Chondrocyte (in vitro differentiated cells): ENCODE measurements around the gene XNDC1N. TPM values are rescaled to one million over a fixed set of nuclear protein-coding genes. Genes with fewer than 3 reads are reported as not detected.
A peak's percentile ranks its signal among the peaks of the same experiment; 100 is the strongest.
"Not testable (repeated sequence)": the region's sequence is repeated elsewhere in the genome, so short reads cannot be mapped to it uniquely, and the experiment has no call there.

Source experiments
- DNase-seq: peaks from one replicate; pipeline ENCODE4 v3.0.0; 2021; ENCODE audit warnings: mixed read lengths, low spot score
- H3K27ac Mint-ChIP-seq: one replicate; pipeline ENCODE4 v1.8.0; 2021; ENCODE audit warnings: mild to moderate bottlenecking, moderate library complexity, mixed read lengths; ENCODE audit not compliant: unreplicated experiment
- H3K27me3 Mint-ChIP-seq: 2 replicates; pipeline ENCODE4 v1.8.0; 2021; ENCODE audit warnings: low read depth, mixed read lengths
- H3K36me3 Mint-ChIP-seq: 2 replicates; pipeline ENCODE4 v1.8.0; 2021; ENCODE audit warnings: low read depth, mixed read lengths
- H3K4me1 Mint-ChIP-seq: 2 replicates; pipeline ENCODE4 v1.8.0; 2021; ENCODE audit warnings: low read depth, mild to moderate bottlenecking, mixed read lengths
- H3K4me3 Mint-ChIP-seq: one replicate; pipeline ENCODE4 v1.8.0; 2021; ENCODE audit warnings: mild to moderate bottlenecking, moderate library complexity, mixed read lengths; ENCODE audit not compliant: unreplicated experiment
- H3K9me3 Mint-ChIP-seq: 2 replicates; pipeline ENCODE4 v1.8.0; 2021; ENCODE audit warnings: low read depth, mixed read lengths
- total RNA-seq: library from RNA; stranded (reverse); gene quantifications from 3 replicates; pipeline ENCODE4 v1.2.1, GENCODE V29; 2021
- TF ChIP-seq, protein P1 (sequence below): fragments of 200-600 bp; sonication (generic); IDR thresholded peaks from 2 replicates; pipeline ENCODE4 v1.5.0; 2021; ENCODE audit warnings: antibody characterized with exemption, mild to moderate bottlenecking, moderate library complexity

The XNDC1N gene
- total RNA-seq, 1 donor from 2014 or later = 6.1 TPM

DNA sequence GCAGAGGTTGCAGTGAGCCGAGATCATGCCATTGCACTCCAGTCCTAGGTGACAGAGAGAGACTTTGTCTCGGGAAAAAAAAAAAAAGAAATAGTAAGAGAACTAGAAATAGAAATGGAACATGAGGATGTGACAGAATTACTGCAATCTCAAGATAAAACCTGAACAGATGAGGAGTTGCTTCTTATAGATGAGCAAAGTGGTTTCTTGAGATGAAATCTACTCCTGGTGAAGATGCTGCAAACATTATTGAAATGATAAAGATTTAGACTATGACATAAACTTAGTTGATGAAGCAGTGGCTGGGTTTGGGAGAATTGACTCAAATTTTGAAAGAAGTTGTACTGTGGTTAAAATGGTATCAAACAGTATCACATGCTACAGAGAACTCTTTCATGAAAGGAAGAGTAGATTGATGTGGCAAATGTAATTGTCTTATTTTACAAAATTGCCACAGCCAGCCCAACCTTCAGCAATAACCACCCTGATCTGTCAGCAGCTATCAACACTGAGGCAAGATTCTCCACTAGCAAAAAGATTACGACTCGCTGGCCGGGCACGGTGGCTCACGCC lies 13.7 kb downstream of the XNDC1N start:
- TF ChIP-seq, protein P1, sequence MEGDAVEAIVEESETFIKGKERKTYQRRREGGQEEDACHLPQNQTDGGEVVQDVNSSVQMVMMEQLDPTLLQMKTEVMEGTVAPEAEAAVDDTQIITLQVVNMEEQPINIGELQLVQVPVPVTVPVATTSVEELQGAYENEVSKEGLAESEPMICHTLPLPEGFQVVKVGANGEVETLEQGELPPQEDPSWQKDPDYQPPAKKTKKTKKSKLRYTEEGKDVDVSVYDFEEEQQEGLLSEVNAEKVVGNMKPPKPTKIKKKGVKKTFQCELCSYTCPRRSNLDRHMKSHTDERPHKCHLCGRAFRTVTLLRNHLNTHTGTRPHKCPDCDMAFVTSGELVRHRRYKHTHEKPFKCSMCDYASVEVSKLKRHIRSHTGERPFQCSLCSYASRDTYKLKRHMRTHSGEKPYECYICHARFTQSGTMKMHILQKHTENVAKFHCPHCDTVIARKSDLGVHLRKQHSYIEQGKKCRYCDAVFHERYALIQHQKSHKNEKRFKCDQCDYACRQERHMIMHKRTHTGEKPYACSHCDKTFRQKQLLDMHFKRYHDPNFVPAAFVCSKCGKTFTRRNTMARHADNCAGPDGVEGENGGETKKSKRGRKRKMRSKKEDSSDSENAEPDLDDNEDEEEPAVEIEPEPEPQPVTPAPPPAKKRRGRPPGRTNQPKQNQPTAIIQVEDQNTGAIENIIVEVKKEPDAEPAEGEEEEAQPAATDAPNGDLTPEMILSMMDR = no peak
- Mint-ChIP-seq H3K4me3 (no peak overlapping the region), H3K9me3 (no peaks in the 10 kb centered on the region), H3K4me1 (peaks cover 12% of the 10 kb centered on the region), H3K27ac (no peak overlapping the region), H3K27me3 (no peaks in the 10 kb centered on the region), H3K36me3 (peaks cover 31% of the 10 kb centered on the region)
- no peak for DNase-seq

DNA sequence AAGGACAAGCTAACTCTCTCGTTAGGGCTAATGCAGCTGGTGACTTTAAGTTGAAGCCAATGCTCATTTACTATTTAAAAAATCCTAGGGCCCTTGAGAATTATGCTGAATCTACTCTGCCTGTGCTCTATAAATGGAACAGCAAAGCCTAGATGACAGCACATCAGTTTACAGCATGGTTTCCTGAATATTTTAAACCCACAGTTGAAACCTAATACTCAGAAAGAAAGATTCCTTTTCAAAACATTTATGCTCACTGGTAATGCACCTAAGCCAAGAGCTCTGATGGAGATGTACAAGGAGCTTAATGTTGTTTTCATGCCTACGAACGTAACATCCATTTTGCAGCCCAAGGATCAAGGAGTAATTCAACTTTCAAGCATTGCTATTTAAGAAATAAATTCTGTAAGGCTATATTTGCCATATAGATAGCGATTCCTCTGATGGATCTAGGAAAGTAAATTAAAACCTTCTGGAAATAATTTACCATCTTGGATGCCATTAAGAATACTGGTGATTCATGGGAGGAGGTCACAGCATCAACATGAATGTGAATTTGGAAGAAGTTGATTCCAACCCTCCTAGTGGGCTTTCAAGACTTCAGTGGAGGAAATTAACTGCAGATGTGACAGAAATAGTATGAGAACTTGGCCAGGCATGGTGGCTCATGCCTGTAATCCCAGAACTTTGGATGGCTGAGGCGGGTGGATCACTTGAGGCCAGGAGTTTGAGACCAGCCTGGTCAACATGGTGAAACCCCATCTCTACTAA lies 14.5 kb downstream of the XNDC1N start:
- H3K4me1 Mint-ChIP-seq = peaks cover 14% of the 10 kb centered on the region
- no peaks in the 10 kb centered on the region for H3K9me3 Mint-ChIP-seq
- peaks cover 31% of the 10 kb centered on the region for H3K36me3 Mint-ChIP-seq
- no peaks in the 10 kb centered on the region for H3K27me3 Mint-ChIP-seq
- TF ChIP-seq, protein P1 = no peak
- DNase-seq = no peak
- no peak overlapping the region for H3K4me3 Mint-ChIP-seq
- H3K27ac Mint-ChIP-seq = peak overlapping the region; percentile 51

DNA sequence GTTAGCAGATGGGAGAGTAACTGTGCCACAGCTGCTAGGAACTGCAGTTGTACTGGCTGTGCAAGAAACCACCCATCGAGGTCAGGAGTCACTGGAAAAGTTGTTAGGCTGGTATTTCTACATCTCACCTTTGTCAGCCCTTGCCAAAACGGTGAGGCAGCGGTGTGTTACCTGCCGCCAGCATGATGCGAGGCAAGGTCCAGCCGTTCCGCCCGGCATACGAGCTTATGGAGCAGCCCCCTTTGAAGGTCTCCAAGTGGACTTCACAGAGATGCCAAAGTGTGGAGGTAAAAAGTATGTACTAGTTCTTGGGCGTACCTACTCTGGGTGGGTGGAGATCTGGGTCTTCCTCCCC lies 16.4 kb downstream of the XNDC1N start:
- peaks cover 26% of the 10 kb centered on the region for H3K36me3 Mint-ChIP-seq
- not testable (repeated sequence) for H3K4me3 Mint-ChIP-seq, H3K27ac Mint-ChIP-seq, H3K27me3 Mint-ChIP-seq, H3K9me3 Mint-ChIP-seq, DNase-seq
- peaks cover 14% of the 10 kb centered on the region for H3K4me1 Mint-ChIP-seq

DNA sequence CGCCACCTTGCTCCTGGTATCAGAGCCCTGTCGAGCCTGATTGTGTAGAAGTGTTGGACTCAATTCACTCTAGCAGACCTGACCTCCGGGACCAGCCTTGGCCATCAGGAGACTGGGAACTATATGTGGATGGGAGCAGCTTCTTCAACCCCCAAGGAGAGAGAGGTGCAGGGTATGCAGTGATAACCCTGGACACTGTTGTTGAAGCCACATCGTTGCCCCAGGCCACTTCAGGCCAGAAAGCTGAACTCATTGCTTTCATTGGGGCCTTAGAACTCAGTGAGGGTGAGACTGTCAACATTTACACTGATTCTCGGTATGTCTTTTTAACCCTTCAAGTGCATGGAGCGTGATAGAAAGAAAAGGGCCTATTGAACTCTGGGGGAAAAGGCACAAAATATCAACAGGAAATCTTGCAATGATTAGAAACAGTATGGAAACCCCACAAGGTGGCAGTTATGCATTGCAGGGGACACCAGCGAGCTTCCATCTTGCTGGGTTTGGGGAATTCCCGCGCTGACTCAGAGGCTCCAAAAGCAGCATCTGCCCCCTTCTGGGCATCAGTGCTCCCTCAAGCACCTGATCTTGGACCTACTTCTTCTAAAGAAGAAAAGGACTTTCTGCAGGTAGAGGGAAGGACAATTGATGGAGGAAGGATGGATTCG lies 16.9 kb downstream of the XNDC1N start:
- H3K4me3 Mint-ChIP-seq, H3K27ac Mint-ChIP-seq, H3K27me3 Mint-ChIP-seq, H3K9me3 Mint-ChIP-seq, DNase-seq: not testable (repeated sequence)
- TF ChIP-seq, protein P1 = peak; percentile 25
- peaks cover 14% of the 10 kb centered on the region for H3K4me1 Mint-ChIP-seq
- peaks cover 24% of the 10 kb centered on the region for H3K36me3 Mint-ChIP-seq

DNA sequence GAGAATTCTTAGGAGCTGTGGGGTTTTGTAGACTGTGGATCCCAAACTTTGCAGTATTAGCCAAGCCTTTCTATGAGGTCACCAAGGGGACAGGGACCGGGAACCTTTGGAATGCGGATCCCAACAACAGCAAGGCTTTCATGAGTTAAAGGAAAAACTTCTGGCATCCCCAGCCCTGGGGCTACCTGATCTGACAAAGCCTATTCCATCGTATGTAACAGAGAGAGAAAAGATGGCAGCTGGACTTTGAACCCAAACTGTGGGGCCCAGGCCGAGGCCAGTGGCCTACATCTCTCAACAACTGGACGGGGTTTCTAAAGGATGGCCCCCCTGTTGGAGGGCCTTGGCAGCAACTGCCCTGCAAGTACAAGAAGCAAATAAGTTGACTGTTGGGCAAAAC lies 17.6 kb downstream of the XNDC1N start:
- not testable (repeated sequence) for H3K27me3 Mint-ChIP-seq, H3K27ac Mint-ChIP-seq, H3K9me3 Mint-ChIP-seq, H3K4me3 Mint-ChIP-seq, DNase-seq
- Mint-ChIP-seq H3K36me3 (peaks cover 18% of the 10 kb centered on the region), H3K4me1 (peaks cover 14% of the 10 kb centered on the region)

DNA sequence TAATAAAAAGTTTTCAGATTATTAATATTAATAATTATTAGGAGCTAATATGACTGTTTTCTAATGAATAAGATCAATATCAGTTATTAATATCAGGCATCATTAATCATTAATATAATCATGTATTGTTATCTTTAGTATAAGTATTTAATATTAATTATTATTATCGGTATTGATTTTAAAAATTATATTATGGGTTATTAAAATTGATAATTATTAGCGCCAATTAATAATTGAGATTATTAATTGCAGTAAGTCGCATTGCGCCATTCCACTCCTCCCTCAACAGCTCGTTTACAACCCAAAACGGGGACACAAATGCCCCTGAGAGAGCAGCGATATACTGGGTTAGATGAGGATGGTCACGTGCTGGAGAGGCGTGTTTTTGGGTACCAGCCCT lies 20.2 kb downstream of the XNDC1N start:
- Mint-ChIP-seq H3K4me1 (peaks cover 2% of the 10 kb centered on the region), H3K9me3 (no peaks in the 10 kb centered on the region), H3K27me3 (no peaks in the 10 kb centered on the region), H3K36me3 (peaks cover 16% of the 10 kb centered on the region), H3K27ac (no peak overlapping the region), H3K4me3 (no peak overlapping the region)
- TF ChIP-seq, protein P1 = no peak
- DNase-seq = no peak

DNA sequence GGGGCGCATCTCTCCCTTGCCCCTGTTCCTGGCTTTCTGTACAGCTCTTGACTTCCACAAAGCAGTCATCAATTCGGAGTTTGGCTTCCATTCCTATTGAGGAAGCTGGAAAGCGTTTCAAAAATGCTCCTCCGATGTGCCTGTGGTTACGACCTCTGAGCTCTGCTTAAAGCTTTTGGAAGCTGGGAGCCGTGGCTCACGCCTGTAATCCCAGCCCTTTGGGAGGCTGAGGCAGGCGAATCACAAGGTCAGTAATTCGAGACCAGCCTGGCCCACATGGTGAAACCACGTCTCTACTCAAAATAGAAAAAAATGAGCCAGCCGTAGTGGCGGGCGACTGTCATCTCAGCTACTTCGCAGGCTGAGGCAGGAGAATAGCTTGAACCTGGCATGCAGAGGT lies 27.3 kb downstream of the XNDC1N start:
- DNase-seq, H3K9me3 Mint-ChIP-seq, H3K4me3 Mint-ChIP-seq, H3K27me3 Mint-ChIP-seq: not testable (repeated sequence)
- Mint-ChIP-seq H3K27ac (peak overlapping the region; percentile 32), H3K36me3 (peaks cover 14% of the 10 kb centered on the region), H3K4me1 (peaks cover 15% of the 10 kb centered on the region)
